ENCODE data around the gene DDX17.

DDX17 gene

DNA sequence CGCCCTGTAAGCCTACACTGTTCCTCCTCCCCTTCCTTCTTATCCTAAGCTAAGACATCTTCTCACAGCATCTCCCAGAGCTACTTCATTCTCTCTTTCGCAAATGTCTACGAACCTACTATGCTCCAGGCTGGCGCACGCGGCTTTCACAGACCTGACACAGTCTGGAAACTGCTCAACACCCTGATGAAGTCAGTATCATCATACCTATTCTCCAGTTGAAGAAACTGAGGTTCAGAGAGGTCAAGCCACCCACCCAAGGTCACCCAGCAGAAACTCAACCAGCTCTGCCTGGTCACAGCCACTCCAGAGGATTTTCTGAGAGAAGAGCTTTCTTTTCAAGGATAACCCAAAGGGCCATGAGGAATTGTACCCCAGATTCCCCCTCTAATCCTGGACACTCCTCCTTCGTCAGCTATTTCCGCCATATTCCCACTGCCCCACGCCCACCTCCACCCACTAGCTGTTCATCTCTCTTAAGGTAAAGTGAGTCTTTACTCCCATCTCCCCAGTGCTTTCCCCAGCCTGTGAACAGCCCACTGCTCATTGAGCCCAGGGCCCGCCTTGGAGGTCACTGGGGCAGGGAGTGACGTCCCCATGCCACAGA lies 52.9 kb downstream of the DDX17 start:
- no peak for ATAC-seq
- TF ChIP-seq ZNF8 (CRISPR knock-in tag; IDR thresholded peaks at IDR 0.05) (no peak), ZFP30 (CRISPR knock-in tag; IDR thresholded peaks at IDR 0.05) (no peak), CSDC2 (CRISPR knock-in tag; IDR thresholded peaks at IDR 0.05) (no peak), PATZ1 (CRISPR knock-in tag; IDR thresholded peaks at IDR 0.05; ENCODE audit: borderline replicate concordance) (no peak), ARNTL (CRISPR knock-in tag; IDR thresholded peaks at IDR 0.05; ENCODE audit: borderline replicate concordance, low read depth) (no peak), PPARA (CRISPR knock-in tag; IDR thresholded peaks at IDR 0.05; ENCODE audit: borderline replicate concordance) (no peak), ZFP3 (CRISPR knock-in tag; IDR thresholded peaks at IDR 0.05) (no peak), OSR1 (CRISPR knock-in tag; IDR thresholded peaks at IDR 0.05) (no peak), RARB (CRISPR knock-in tag; IDR thresholded peaks at IDR 0.05) (no peak), POU6F1 (CRISPR knock-in tag; IDR thresholded peaks at IDR 0.05; ENCODE audit: borderline replicate concordance, low read depth) (no peak), BACH2 (CRISPR knock-in tag; IDR thresholded peaks at IDR 0.05; ENCODE audit: borderline replicate concordance) (no peak), ZC3H10 (CRISPR knock-in tag; IDR thresholded peaks at IDR 0.05) (no peak), TOX (CRISPR knock-in tag; IDR thresholded peaks at IDR 0.05; ENCODE audit: borderline replicate concordance) (no peak), ISL1 (CRISPR knock-in tag; IDR thresholded peaks at IDR 0.05) (no peak), SNAI2 (CRISPR knock-in tag; IDR thresholded peaks at IDR 0.05) (no peak), ZNF70 (CRISPR knock-in tag; IDR thresholded peaks at IDR 0.05) (no peak)
- TF ChIP-seq, protein P1, sequence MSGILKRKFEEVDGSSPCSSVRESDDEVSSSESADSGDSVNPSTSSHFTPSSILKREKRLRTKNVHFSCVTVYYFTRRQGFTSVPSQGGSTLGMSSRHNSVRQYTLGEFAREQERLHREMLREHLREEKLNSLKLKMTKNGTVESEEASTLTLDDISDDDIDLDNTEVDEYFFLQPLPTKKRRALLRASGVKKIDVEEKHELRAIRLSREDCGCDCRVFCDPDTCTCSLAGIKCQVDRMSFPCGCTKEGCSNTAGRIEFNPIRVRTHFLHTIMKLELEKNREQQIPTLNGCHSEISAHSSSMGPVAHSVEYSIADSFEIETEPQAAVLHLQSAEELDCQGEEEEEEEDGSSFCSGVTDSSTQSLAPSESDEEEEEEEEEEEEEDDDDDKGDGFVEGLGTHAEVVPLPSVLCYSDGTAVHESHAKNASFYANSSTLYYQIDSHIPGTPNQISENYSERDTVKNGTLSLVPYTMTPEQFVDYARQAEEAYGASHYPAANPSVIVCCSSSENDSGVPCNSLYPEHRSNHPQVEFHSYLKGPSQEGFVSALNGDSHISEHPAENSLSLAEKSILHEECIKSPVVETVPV (CRISPR knock-in tag; IDR thresholded peaks at IDR 0.05), result no peak
- TF ChIP-seq, protein P2, sequence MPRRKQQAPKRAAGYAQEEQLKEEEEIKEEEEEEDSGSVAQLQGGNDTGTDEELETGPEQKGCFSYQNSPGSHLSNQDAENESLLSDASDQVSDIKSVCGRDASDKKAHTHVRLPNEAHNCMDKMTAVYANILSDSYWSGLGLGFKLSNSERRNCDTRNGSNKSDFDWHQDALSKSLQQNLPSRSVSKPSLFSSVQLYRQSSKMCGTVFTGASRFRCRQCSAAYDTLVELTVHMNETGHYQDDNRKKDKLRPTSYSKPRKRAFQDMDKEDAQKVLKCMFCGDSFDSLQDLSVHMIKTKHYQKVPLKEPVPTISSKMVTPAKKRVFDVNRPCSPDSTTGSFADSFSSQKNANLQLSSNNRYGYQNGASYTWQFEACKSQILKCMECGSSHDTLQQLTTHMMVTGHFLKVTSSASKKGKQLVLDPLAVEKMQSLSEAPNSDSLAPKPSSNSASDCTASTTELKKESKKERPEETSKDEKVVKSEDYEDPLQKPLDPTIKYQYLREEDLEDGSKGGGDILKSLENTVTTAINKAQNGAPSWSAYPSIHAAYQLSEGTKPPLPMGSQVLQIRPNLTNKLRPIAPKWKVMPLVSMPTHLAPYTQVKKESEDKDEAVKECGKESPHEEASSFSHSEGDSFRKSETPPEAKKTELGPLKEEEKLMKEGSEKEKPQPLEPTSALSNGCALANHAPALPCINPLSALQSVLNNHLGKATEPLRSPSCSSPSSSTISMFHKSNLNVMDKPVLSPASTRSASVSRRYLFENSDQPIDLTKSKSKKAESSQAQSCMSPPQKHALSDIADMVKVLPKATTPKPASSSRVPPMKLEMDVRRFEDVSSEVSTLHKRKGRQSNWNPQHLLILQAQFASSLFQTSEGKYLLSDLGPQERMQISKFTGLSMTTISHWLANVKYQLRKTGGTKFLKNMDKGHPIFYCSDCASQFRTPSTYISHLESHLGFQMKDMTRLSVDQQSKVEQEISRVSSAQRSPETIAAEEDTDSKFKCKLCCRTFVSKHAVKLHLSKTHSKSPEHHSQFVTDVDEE (CRISPR knock-in tag; IDR thresholded peaks at IDR 0.05), result no peak
- TF ChIP-seq, protein P3, sequence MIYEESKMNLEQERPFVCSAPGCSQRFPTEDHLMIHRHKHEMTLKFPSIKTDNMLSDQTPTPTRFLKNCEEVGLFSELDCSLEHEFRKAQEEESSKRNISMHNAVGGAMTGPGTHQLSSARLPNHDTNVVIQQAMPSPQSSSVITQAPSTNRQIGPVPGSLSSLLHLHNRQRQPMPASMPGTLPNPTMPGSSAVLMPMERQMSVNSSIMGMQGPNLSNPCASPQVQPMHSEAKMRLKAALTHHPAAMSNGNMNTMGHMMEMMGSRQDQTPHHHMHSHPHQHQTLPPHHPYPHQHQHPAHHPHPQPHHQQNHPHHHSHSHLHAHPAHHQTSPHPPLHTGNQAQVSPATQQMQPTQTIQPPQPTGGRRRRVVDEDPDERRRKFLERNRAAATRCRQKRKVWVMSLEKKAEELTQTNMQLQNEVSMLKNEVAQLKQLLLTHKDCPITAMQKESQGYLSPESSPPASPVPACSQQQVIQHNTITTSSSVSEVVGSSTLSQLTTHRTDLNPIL (CRISPR knock-in tag; IDR thresholded peaks at IDR 0.05; ENCODE audit: low read depth), result no peak

DNA sequence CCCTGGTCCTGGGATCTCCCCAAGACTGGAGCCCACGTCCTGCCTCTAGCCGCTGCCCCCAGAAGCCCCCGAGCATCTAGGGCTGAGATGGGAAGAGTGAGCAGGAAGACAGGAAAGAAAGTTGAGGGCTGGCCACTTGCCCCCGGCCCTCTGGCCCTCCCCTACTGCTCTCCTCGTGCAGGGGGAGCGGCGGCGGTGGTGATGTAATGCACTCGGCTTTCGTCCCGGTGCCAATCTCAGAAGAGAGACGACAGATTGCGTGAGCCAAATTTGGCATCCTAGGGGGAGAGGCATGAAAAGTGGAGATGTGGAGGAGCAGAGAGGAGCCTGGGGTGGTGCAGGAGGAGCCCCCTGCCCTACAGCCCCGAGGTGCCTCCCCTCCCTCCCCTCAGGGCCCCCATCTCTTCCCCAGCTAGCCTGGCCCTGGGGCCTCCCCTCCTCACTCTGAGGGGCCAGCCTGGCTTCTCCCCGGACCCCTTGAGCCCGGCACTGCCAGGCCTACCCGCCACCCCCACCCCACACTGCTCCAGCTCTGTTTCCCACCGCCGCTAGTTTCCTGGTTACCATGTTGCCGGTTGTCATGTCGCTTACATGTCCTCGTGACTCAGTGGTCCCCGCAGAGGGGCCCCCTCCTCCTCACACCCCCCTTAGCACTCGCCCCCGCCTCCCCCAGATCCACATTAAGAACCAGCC lies 53.6 kb downstream of the DDX17 start:
- ATAC-seq, result peak; percentile 41; the same call in 1 of the 3 replicates
- TF ChIP-seq TCF4 (CRISPR knock-in tag; IDR thresholded peaks at IDR 0.05; ENCODE audit: borderline replicate concordance) (no peak), ISL1 (CRISPR knock-in tag; IDR thresholded peaks at IDR 0.05) (no peak), GLIS3 (CRISPR knock-in tag; IDR thresholded peaks at IDR 0.05) (no peak), ZNF565 (CRISPR knock-in tag; conservative IDR thresholded peaks at IDR 0.05; ENCODE audit: low read depth) (no peak), SNAI2 (CRISPR knock-in tag; IDR thresholded peaks at IDR 0.05) (no peak), ESRRG (CRISPR knock-in tag; IDR thresholded peaks at IDR 0.05) (no peak), PATZ1 (CRISPR knock-in tag; IDR thresholded peaks at IDR 0.05; ENCODE audit: borderline replicate concordance) (no peak)
- TF ChIP-seq, protein P2 (CRISPR knock-in tag; IDR thresholded peaks at IDR 0.05), result no peak

All from SK-N-SH treated with all-trans-retinoic acid at 6 μM for 48 hours (cell line).